GF-D8 (cell line): ENCODE data around the gene MSH5.

Experiments
- DNase-seq: peaks from one replicate; lab custom pipeline; 2025; lab: John Stamatoyannopoulos, UW

MSH5 gene

GRCh38 chr6:31713465-31713864 is 26.3 kb upstream of the MSH5 start:
- DNase-seq = no peak

- DNase-seq = no peak
Measured at GRCh38 chr6:31713991-31714684, 25.7 kb upstream of the MSH5 start.

GRCh38 chr6:31715022-31715958 is 24.5 kb upstream of the MSH5 start, which contains the start of gene LY6G6D:
TSS of gene LY6G6D (plus strand) at chr6:31715348. CDS start at chr6:31715356, 8 bp downstream.
- no peak for DNase-seq

- DNase-seq = no peak
Measured at GRCh38 chr6:31717499-31718222, 22.1 kb upstream of the MSH5 start.

- no peak for DNase-seq
Measured at GRCh38 chr6:31718265-31718664, 21.5 kb upstream of the MSH5 start.

- DNase-seq = no peak
Measured at GRCh38 chr6:31719001-31719400, 20.8 kb upstream of the MSH5 start.

- DNase-seq = no peak
Measured at GRCh38 chr6:31720196-31720770, 19.5 kb upstream of the MSH5 start.

GRCh38 chr6:31721351-31722020 is 18.3 kb upstream of the MSH5 start, which contains the start of gene LY6G6C:
TSS of gene LY6G6C (minus strand) at chr6:31721746. CDS start at chr6:31721679, 67 bp downstream.
- no peak for DNase-seq

GRCh38 chr6:31722173-31722572 is 17.6 kb upstream of the MSH5 start:
- DNase-seq = no peak

- peak; percentile 15 for DNase-seq
Measured at GRCh38 chr6:31723245-31723979, 16.4 kb upstream of the MSH5 start, which contains the start of gene MPIG6B. TSS of gene MPIG6B (plus strand) at chr6:31723373. CDS start at chr6:31723384, 11 bp downstream.

GRCh38 chr6:31723980-31724691 is 15.7 kb upstream of the MSH5 start:
- no peak for DNase-seq

GRCh38 chr6:31725502-31726350 is 14.1 kb upstream of the MSH5 start:
- peak; percentile 83 for DNase-seq

GRCh38 chr6:31727034-31727716 is 12.6 kb upstream of the MSH5 start:
- no peak for DNase-seq

GRCh38 chr6:31727717-31728671 is 11.8 kb upstream of the MSH5 start:
- peak; percentile 87 for DNase-seq

- DNase-seq = no peak
Measured at GRCh38 chr6:31728767-31729514, 10.9 kb upstream of the MSH5 start, which contains the start of gene DDAH2. TSS of gene DDAH2 (minus strand) at chr6:31729299. CDS start at chr6:31729161, 138 bp downstream.

GRCh38 chr6:31729515-31729978 is 10.3 kb upstream of the MSH5 start:
- peak; percentile 33 for DNase-seq
